A204.1 (cell line): ENCODE data around the gene LEPROT.
A peak's percentile ranks its signal among the peaks of the same experiment; 100 is the strongest.

ENCODE experiments used
- FAIRE-seq: peaks from 2 replicates; lab custom pipeline; 2012; peaks lifted over from hg19 to GRCh38; lab: Jason Lieb, UNC

Gene LEPROT

DNA sequence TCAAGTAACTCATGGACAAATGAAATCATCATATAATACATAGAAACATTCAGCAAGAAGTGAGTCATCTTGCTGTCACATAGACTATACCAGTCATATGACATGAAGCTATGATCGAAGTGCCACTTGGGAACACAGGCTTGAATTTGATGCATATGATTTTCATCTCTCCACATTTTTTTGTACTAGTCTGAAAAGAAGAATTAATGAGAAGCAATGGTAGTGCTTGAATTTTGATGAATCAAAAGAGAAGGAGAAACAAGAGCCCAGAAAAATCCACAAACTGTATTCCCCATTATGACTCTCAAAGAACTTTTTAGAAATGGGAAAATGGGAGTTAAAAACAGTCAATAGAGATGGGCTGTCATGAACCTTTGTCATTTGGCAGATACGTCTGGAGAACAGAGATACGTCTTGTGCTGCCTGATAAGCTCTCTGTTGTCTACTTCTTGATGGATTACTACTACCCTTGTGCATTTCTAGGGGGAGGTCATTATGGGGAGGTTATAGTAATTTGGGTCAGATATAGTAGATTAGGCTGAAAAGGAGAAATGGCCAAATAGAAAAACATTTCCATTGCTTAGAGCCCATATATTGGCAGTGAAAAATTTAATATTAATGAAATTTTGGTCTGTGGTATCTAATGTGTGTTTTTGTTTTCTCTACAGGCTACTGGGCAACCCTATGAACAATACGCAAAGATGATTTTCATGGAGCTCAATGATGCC, 8.0 kb upstream of the LEPROT start:
- no peak for FAIRE-seq

DNA sequence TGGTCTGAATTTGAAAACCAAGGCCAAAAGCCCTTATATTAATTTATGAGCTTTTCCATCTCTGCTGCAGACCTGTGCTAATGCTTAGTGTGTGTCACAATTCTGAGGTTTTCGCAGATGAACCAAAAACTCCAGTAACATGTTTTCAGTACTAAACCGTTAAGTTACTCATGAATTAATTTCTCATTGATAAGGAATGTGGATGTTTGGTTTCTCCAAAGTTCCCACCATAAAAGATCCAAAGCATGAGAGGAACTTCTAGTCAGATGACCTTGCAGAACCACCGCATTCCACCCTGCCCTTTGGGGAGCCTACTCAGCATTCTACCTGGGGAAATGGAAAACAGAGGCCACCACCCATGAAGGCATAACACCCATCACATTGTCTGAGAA, 7.5 kb upstream of the LEPROT start:
- no peak for FAIRE-seq

- FAIRE-seq: no peak
Observed at GRCh38 chr1:65414538-65414937, 5.9 kb upstream of the LEPROT start.

GRCh38 chr1:65416767-65417166, 3.7 kb upstream of the LEPROT start:
- FAIRE-seq: no peak

DNA sequence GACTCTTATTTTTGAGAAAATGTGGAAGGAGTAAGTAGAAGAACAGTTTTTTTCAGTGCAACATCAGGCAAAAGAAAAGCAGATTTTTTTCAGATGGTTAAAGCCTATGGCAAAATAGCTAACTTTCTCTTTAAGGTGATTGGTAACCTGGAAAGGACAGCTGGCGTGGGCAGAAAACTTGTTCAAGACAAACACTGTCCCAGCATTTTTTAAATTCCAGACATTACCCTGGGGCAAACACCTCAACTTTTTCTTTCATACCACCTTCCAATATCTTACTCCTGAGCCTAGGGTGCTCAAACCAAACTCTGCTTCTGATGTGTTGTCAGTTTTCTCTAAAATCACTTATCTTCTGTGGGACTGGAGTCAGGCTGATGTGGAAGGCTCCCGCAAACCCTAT, 2.7 kb upstream of the LEPROT start:
- no peak for FAIRE-seq

DNA sequence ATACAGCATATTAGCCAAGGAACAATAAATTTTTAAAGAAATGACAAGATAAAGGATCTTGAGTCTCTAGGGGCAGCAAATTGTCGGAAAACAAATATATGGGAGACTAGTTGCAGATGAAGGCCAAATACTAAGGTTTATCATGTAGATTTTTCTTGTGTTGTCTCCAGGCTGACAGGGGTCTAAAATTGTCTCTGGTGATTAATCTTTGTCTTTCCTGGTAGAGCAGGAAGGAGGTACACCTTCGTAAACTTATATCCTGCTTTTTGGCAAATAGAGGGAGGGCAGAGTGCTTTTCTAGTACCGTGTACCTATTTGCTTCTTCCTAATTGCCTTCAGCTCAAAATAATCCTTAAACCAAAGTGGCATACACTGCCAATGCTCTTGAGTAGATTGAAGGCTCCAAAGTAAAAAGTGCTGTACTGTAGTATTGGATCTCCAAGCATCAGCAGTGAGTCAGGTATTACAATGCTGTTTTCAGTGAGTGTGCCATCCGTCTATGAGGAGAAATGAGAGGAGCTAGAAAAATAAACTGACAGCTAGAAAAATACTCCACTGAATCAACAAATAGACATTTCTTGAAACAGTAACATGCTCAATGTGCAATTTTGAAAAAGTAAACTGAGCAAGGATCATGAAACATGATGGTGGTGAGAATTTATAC, 1.8 kb upstream of the LEPROT start:
- no peak for FAIRE-seq

- peak; percentile 52 for FAIRE-seq
Observed at GRCh38 chr1:65419681-65420589, 533 bp upstream of the LEPROT start.

DNA sequence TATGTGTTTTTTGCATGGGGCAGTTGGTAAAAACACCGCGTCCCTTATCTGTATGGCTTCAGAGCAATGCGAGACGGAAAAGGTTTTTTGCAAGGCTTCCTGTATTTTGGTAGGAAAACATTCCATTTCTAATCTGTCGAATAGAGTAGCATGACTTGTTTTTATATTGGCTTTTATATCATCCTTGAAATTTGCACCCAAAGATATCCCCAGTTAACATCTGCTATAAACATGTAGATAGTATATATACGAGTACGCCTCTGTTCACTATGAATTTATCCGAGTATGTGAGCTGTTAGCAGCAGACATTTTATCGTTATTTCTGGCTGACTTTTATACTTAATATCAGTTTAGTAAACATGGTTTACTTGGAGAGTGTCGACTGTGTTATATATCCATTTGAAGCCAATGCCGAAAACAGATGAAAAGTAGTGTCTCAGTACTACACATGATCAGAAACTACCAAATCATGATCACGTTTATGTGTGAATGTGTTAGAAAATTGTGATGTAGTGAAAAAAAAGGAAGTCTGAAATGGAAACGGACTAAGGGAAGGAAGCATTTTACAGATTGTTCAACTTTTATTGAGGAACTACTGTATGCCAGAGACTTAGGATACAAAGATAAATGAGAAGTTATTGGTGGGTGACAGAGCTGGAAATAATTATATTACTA, 1.0 kb downstream of the LEPROT start:
- FAIRE-seq: no peak

GRCh38 chr1:65422241-65423203, 2.1 kb downstream of the LEPROT start:
- no peak for FAIRE-seq

DNA sequence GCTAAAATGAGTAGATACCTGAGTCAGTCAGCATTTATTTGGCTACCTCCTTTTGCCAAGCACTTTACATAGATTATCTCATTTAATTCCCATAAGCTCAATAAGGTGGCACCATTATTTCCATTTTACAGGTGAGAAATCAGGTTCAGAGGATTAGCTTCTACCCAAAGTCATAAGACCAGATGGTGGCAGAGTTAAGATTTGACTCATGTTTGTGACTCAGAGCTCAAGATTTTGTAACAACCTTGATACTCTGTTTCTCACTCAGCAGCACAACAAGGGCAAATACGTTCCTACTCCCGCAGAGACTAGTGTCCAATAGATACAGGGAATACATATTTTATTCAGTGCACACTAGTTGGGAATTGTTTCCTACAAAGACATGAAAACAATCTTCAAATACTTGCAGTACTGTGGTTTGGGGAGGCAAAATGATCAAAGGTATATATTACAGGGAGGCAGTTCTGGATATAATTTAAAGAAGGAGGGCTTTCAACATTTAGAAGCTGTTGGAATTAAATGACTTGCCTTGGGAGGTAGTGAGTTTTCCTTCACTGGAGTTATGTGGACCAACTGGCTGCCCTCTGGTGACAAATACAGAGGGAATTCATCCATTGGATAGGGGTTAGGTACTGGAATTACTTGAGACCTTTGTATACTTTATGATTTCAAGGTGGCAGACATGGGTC, 3.6 kb downstream of the LEPROT start:
- FAIRE-seq: no peak

DNA sequence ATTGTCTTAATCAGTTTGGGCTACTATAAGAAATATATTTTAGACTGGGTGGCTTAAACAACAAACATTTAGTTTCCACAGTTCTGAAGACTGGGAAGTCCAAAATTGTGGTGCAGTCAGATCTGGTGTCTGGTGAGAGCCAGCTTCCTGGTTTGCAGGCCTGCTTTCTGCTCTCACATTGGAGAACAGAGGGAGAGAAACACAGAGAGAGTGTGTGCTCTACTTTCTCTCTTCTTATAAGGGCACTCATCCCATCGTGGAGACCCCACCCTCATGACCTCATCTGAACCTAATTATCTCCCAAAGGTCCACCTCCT, 4.1 kb downstream of the LEPROT start:
- no peak for FAIRE-seq

DNA sequence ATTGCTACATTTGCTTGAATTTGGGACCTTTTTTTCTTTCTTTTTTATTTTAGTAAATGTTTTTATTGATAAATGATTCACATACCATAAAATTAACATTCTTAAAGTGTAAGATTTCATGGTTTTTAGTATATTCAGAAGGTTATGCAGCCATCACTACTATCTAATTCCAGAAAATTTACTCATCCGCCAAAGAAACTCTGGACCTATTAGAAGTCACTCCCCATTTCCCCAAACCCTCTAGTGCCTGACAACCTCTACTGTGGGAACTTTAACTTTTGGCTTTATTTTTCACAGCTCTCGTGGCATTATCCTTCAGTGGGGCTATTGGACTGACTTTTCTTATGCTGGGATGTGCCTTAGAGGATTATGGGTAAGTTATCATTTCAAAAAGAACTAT, 4.5 kb downstream of the LEPROT start:
- FAIRE-seq: no peak

- FAIRE-seq: no peak
Observed at GRCh38 chr1:65425697-65426096, 5.2 kb downstream of the LEPROT start.

DNA sequence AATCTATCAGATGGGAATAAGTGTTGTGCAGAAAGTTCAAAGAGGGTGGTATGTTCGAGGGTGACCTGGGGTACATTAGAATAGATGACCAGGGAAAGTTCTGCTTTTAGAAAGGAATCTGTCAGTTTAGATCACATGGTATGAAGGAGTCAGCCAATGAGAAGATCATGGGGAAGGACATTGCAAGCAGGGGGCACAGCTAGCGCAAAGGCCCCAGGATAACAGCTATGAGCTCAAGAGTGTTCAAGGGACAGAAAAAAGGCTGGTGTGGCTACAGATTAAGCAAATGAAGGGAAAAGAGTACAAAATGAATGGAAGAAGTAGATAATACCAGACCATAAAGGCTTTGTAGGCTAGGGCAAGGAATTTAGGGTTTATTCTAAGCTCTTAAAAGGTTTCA, 8.6 kb downstream of the LEPROT start:
- FAIRE-seq: no peak

GRCh38 chr1:65429806-65430205, 9.3 kb downstream of the LEPROT start:
- no peak for FAIRE-seq

- peak; percentile 95 for FAIRE-seq
Observed at GRCh38 chr1:65431111-65431705, 10.7 kb downstream of the LEPROT start.

DNA sequence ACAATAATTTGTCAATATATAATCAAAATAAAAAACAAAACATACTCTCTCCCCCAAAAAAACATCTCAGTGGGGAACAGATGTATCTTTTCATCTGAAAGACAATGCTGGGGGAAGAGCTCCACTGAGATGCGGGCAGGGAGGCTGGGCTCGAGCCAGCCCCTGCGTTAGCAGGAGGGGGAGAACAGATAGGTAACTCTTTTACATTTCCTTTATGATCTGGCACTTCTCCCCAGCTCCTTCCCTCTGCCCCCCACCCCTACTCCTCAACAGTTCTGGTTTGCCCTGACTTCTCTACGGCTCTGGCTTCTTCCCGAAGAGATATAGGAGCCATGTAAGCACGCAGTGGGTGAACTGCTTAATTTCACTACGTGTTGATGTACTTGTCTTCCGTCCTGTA, 12.4 kb downstream of the LEPROT start:
- FAIRE-seq: no peak

GRCh38 chr1:65434255-65434654, 13.8 kb downstream of the LEPROT start:
- no peak for FAIRE-seq

DNA sequence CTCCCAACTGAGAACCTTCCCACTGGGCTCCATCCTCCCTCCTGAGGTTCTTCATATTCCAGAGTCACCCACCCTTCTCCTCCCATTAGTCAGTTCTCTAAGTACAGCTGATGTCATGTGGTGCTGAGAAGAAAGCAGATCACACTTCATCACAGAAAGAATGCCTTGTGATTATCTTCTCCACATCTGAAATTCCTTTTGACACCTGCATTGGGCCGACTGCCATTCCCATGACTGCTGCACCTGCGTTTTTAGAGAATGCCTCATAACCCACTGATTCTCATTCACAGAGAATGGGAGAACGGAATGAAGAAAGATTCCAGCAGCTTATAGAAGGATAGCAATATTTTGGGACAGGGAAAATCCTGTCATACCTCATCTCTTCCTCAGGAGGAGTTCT, 14.3 kb downstream of the LEPROT start:
- no peak for FAIRE-seq

GRCh38 chr1:65435987-65436386, 15.5 kb downstream of the LEPROT start:
- no peak for FAIRE-seq

DNA sequence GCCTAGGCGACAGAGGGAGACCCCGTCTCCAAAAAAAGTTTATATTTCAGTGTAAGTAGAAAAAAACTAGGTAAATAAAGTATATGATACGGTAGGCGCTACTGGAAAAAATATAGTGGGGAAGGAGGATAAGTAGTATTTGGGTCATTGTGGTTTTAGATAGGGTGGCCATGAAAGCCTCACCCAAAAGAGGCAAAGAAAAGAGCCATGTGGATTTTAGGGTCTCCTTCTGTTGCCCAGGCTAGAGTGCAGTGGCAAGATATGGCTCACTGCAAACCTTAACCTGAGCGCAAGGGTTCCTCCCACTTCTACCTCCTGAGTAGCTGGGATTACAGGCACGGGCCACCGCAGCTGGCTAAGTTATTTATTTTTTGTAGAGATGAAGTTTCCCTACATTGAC, 17.1 kb downstream of the LEPROT start:
- no peak for FAIRE-seq
